HEK293 (cell line): Measurements from ENCODE around the gene CLEC16A.

Experiments
- EGR2 ChIP-seq: fragments of 450-650 bp; formaldehyde crosslinking; IDR thresholded peaks from 2 replicates; pipeline ENCODE4 v1.5.1; 2016; ENCODE audit warnings: low read depth, missing biosample characterization, missing genetic modification characterization
- GFI1B ChIP-seq: fragments of 450-650 bp; formaldehyde crosslinking; IDR thresholded peaks from 2 replicates; pipeline ENCODE4 v1.5.1; 2016; ENCODE audit warnings: missing biosample characterization, missing genetic modification characterization
- HOXD13 ChIP-seq: sonication (generic); formaldehyde crosslinking; IDR thresholded peaks from 2 replicates; pipeline ENCODE4 v1.8.0; 2022; ENCODE audit warnings: missing genetic modification reagents, borderline replicate concordance
- KLF9 ChIP-seq: fragments of 450-650 bp; formaldehyde crosslinking; IDR thresholded peaks from 2 replicates; pipeline ENCODE4 v1.5.1; 2016; ENCODE audit warnings: missing biosample characterization, missing genetic modification characterization, low read depth
- OSR2 ChIP-seq: fragments of 450-650 bp; formaldehyde crosslinking; IDR thresholded peaks from 2 replicates; pipeline ENCODE4 v1.5.1; 2016; ENCODE audit warnings: missing biosample characterization, missing genetic modification characterization
- PATZ1 ChIP-seq: fragments of 450-650 bp; formaldehyde crosslinking; IDR thresholded peaks from 2 replicates; pipeline ENCODE4 v1.5.1; 2016; ENCODE audit warnings: missing biosample characterization, missing genetic modification characterization
- PRDM2 ChIP-seq: fragments of 450-650 bp; formaldehyde crosslinking; IDR thresholded peaks from 2 replicates; pipeline ENCODE4 v1.5.1; 2016; ENCODE audit warnings: missing biosample characterization, missing genetic modification characterization, borderline replicate concordance
- PRDM4 ChIP-seq: fragments of 450-650 bp; formaldehyde crosslinking; IDR thresholded peaks from 2 replicates; pipeline ENCODE4 v1.5.1; 2017; ENCODE audit warnings: missing biosample characterization, missing genetic modification characterization
- REST ChIP-seq: fragments of 450-650 bp; formaldehyde crosslinking; IDR thresholded peaks from 2 replicates; pipeline ENCODE4 v1.5.1; 2016; ENCODE audit warnings: missing biosample characterization, missing genetic modification characterization
- YY2 ChIP-seq: fragments of 450-650 bp; formaldehyde crosslinking; IDR thresholded peaks from 2 replicates; pipeline ENCODE4 v1.5.1; 2016; ENCODE audit warnings: missing biosample characterization, missing genetic modification characterization
- ZBTB21 ChIP-seq: fragments of 450-650 bp; formaldehyde crosslinking; IDR thresholded peaks from 2 replicates; pipeline ENCODE4 v1.5.1; 2017; ENCODE audit warnings: missing biosample characterization, missing genetic modification characterization
- ZFHX2 ChIP-seq: fragments of 450-650 bp; formaldehyde crosslinking; conservative IDR thresholded peaks from 2 replicates; pipeline ENCODE4 v1.5.1; 2016; ENCODE audit warnings: missing biosample characterization, missing genetic modification characterization
- ZFP41 ChIP-seq: fragments of 450-650 bp; formaldehyde crosslinking; IDR thresholded peaks from 2 replicates; pipeline ENCODE4 v1.5.1; 2016; ENCODE audit warnings: missing biosample characterization, missing genetic modification characterization, borderline replicate concordance
- ZNF2 ChIP-seq: fragments of 450-650 bp; formaldehyde crosslinking; IDR thresholded peaks from 2 replicates; pipeline ENCODE4 v1.5.1; 2016; ENCODE audit warnings: missing biosample characterization, missing genetic modification characterization
- ZNF202 ChIP-seq: fragments of 450-650 bp; formaldehyde crosslinking; IDR thresholded peaks from 2 replicates; pipeline ENCODE4 v1.5.1; 2016; ENCODE audit warnings: missing biosample characterization, missing genetic modification characterization, borderline replicate concordance
- ZNF26 ChIP-seq: fragments of 450-650 bp; formaldehyde crosslinking; IDR thresholded peaks from 2 replicates; pipeline ENCODE4 v1.5.1; 2016; ENCODE audit warnings: missing biosample characterization, missing genetic modification characterization
- ZNF354C ChIP-seq: fragments of 450-650 bp; formaldehyde crosslinking; IDR thresholded peaks from 2 replicates; pipeline ENCODE4 v1.5.1; 2016; ENCODE audit warnings: missing biosample characterization, missing genetic modification characterization, low read depth, borderline replicate concordance
- ZNF366 ChIP-seq: fragments of 450-650 bp; formaldehyde crosslinking; conservative IDR thresholded peaks from 2 replicates; pipeline ENCODE4 v1.5.1; 2016; ENCODE audit warnings: missing biosample characterization, missing genetic modification characterization
- ZNF571 ChIP-seq: fragments of 450-650 bp; formaldehyde crosslinking; IDR thresholded peaks from 2 replicates; pipeline ENCODE4 v1.5.0; 2017; ENCODE audit warnings: missing biosample characterization, missing genetic modification characterization
- ZNF677 ChIP-seq: fragments of 450-650 bp; IDR thresholded peaks from 2 replicates; pipeline ENCODE4 v1.5.0; 2018; ENCODE audit warnings: missing biosample characterization, mild to moderate bottlenecking, missing genetic modification characterization, moderate library complexity
- ZNF692 ChIP-seq: fragments of 450-650 bp; formaldehyde crosslinking; IDR thresholded peaks from 2 replicates; pipeline ENCODE4 v1.5.1; 2016; ENCODE audit warnings: missing biosample characterization, missing genetic modification characterization
- ZNF701 ChIP-seq: fragments of 450-650 bp; formaldehyde crosslinking; IDR thresholded peaks from 2 replicates; pipeline ENCODE4 v1.5.1; 2016; ENCODE audit warnings: missing biosample characterization, missing genetic modification characterization
- ZNF747 ChIP-seq: fragments of 450-650 bp; formaldehyde crosslinking; IDR thresholded peaks from 2 replicates; pipeline ENCODE4 v1.5.1; 2016; ENCODE audit warnings: missing biosample characterization, missing genetic modification characterization

The CLEC16A gene

GRCh38 chr16:11171757-11172299, 227.5 kb downstream of the CLEC16A start (continued):
- TF ChIP-seq REST (tag by site-specific recombination) (no peak), ZNF747 (tag by site-specific recombination) (peak; percentile 60; the same call in 1 of the 2 replicates), ZNF571 (tag by site-specific recombination) (no peak), HOXD13 (no peak), ZBTB21 (tag by site-specific recombination) (no peak), ZNF2 (tag by site-specific recombination) (no peak), PRDM4 (tag by site-specific recombination) (no peak), ZFHX2 (peak; percentile 79), YY2 (tag by site-specific recombination) (no peak), EGR2 (peak; percentile 66), ZNF701 (tag by site-specific recombination) (no peak), ZNF677 (tag by site-specific recombination) (no peak), PRDM2 (0 out of 2 replicates have a peak, but pooled peaks have one; percentile 73), KLF9 (tag by site-specific recombination) (no peak), GFI1B (tag by site-specific recombination) (no peak), ZNF354C (no peak), ZNF26 (peak; percentile 16; the same call in 1 of the 2 replicates), ZNF692 (tag by site-specific recombination) (no peak), ZNF366 (tag by site-specific recombination) (no peak), PATZ1 (tag by site-specific recombination) (no peak), ZNF202 (tag by site-specific recombination) (0 out of 2 replicates have a peak, but pooled peaks have one; percentile 25), ZFP41 (no peak), OSR2 (tag by site-specific recombination) (no peak)
- TF ChIP-seq, all 188 proteins: peak for 7
